H1 (cell line): Measurements from ENCODE around the gene TFF1. TPM values are rescaled to one million over a fixed set of nuclear protein-coding genes. Genes with fewer than 3 reads are reported as not detected.

Source experiments
- CTCF ChIA-PET: fragments of 300-600 bp; sonication (Branson Sonifier 250); formaldehyde crosslinking; loops from one replicate; lab custom pipeline; 2021; ENCODE audit not compliant: partially characterized antibody; lab: Charles Lee
- POLR2A ChIA-PET: fragments of 300-600 bp; sonication (Branson Sonifier 250); formaldehyde crosslinking; loops from one replicate; lab custom pipeline; 2021; ENCODE audit warnings: inconsistent platforms; ENCODE audit not compliant: partially characterized antibody; lab: Charles Lee
- DNase-seq, 2 experiments: peaks; one replicate each; pipeline versions ENCODE4 v3.0.0 to v3.0.0-alpha.2; 2010 to 2022; ENCODE audit warnings: low spot score in 2 of 2, low read depth in 1 of 2, mixed read lengths in 1 of 2
- FAIRE-seq: peaks from 2 replicates; lab custom pipeline; 2011; peaks lifted over from hg19 to GRCh38; lab: Jason Lieb, UNC
- H2AFZ ChIP-seq: 2 replicates; pipeline ENCODE4 v1.8.1; 2012; ENCODE audit warnings: low read length, inconsistent platforms
- H2AK5ac ChIP-seq: 2 replicates; pipeline ENCODE4 v1.6.1; 2013; ENCODE audit warnings: low read depth, low read length
- H2BK120ac ChIP-seq: replicated peaks from 2 replicates; pipeline ENCODE3; 2013; ENCODE audit warnings: low read depth, low read length, inconsistent platforms
- H2BK12ac ChIP-seq: 2 replicates; pipeline ENCODE4 v1.6.1; 2013; ENCODE audit warnings: low read depth, low read length
- H2BK15ac ChIP-seq: 2 replicates; pipeline ENCODE4 v1.6.1; 2013; ENCODE audit warnings: low read length
- H2BK20ac ChIP-seq: 2 replicates; pipeline ENCODE4 v1.6.1; 2013; ENCODE audit warnings: low read length
- H2BK5ac ChIP-seq: 2 replicates; pipeline ENCODE4 v1.6.1; 2013; ENCODE audit warnings: low read depth, low read length
- H3K14ac ChIP-seq: 2 replicates; pipeline ENCODE4 v1.6.1; 2013; ENCODE audit warnings: inconsistent platforms; ENCODE audit not compliant: insufficient read length
- H3K18ac ChIP-seq: 2 replicates; pipeline ENCODE4 v1.6.1; 2013; ENCODE audit warnings: low read length; ENCODE audit errors: extremely low read depth
- H3K23ac ChIP-seq: 2 replicates; pipeline ENCODE4 v1.6.1; 2013; ENCODE audit warnings: inconsistent platforms; ENCODE audit not compliant: insufficient read length
- H3K23me2 ChIP-seq: 2 replicates; pipeline ENCODE4 v1.6.1; 2013; ENCODE audit warnings: low read depth, low read length
- H3K27ac ChIP-seq: 2 replicates; pipeline ENCODE4 v1.6.1; 2011; ENCODE audit warnings: low read depth, low read length, inconsistent platforms
- H3K27me3 ChIP-seq, 4 experiments: replicated peaks in 1 of 4; 1 replicate in 1 of 4; 2 replicates in 3 of 4; pipeline versions ENCODE4 v1.6.1 to v1.8.1; 2011 to 2013; ENCODE audit warnings: low read length in 3 of 4, mild to moderate bottlenecking in 3 of 4, inconsistent platforms in 2 of 4, mixed read lengths in 2 of 4, moderate library complexity in 1 of 4; ENCODE audit not compliant: control insufficient read depth in 3 of 4, insufficient read depth in 3 of 4; ENCODE audit errors: extremely low read depth in 1 of 4
- H3K36me3 ChIP-seq, 4 experiments: 2 replicates each; pipeline versions ENCODE4 v1.6.1 to v1.8.1; 2011 to 2013; ENCODE audit warnings: mild to moderate bottlenecking in 4 of 4, low read length in 3 of 4, moderate library complexity in 2 of 4, control low read depth in 1 of 4, inconsistent platforms in 1 of 4; ENCODE audit not compliant: insufficient read depth in 4 of 4, control insufficient read depth in 2 of 4
- H3K4ac ChIP-seq: replicated peaks from 2 replicates; pipeline ENCODE3; 2013; ENCODE audit warnings: low read length, low read depth, mixed read lengths, inconsistent platforms; ENCODE audit not compliant: insufficient read length
- H3K4me1 ChIP-seq, 4 experiments: replicated peaks in 1 of 4; 1 replicate in 1 of 4; 2 replicates in 3 of 4; pipeline versions ENCODE4 v1.6.1 to v1.8.1; 2011 to 2013; ENCODE audit warnings: low read length in 3 of 4, inconsistent platforms in 2 of 4, mixed read lengths in 1 of 4; ENCODE audit not compliant: insufficient read depth in 4 of 4, control insufficient read depth in 3 of 4
- H3K4me2 ChIP-seq, 2 experiments: 2 replicates each; pipeline versions ENCODE4 v1.6.1 to v1.8.1; 2011 to 2013; ENCODE audit warnings: low read depth in 2 of 2, low read length in 2 of 2, control low read depth in 1 of 2, inconsistent platforms in 1 of 2, mild to moderate bottlenecking in 1 of 2; ENCODE audit not compliant: insufficient read depth in 1 of 2
- H3K4me3 ChIP-seq, 4 experiments: fragments of 200-600, 300-600 bp in 1 of 4; sonication (generic), shearing (Covaris generic), sonication (Bioruptor Twin) in 1 of 4; 2 replicates each; pipeline versions ENCODE4 v1.5.1 to v1.8.1; 2011 to 2016; ENCODE audit warnings: low read length in 4 of 4, low read depth in 3 of 4, control low read depth in 2 of 4, inconsistent platforms in 2 of 4, mild to moderate bottlenecking in 2 of 4, mixed read lengths in 1 of 4, moderate library complexity in 1 of 4; ENCODE audit not compliant: insufficient read depth in 2 of 4; ENCODE audit errors: extremely low read depth in 1 of 4
- H3K56ac ChIP-seq: replicated peaks from 2 replicates; pipeline ENCODE3; 2013; ENCODE audit warnings: low read depth, mild to moderate bottlenecking, mixed read lengths, low read length, inconsistent platforms; ENCODE audit not compliant: insufficient read length
- H3K79me1 ChIP-seq: 2 replicates; pipeline ENCODE4 v1.6.1; 2013; ENCODE audit warnings: low read depth, low read length, control low read depth
- H3K79me2 ChIP-seq, 2 experiments: 2 replicates each; pipeline versions ENCODE4 v1.6.1 to v1.8.1; 2012 to 2013; ENCODE audit warnings: low read length in 2 of 2, mild to moderate bottlenecking in 2 of 2, inconsistent platforms in 1 of 2; ENCODE audit not compliant: insufficient read depth in 2 of 2, control insufficient read depth in 1 of 2
- H3K9ac ChIP-seq, 4 experiments: replicated peaks in 1 of 4; 1 replicate in 1 of 4; 2 replicates in 3 of 4; pipeline versions ENCODE4 v1.6.1 to v1.8.1; 2011 to 2013; ENCODE audit warnings: low read depth in 3 of 4, low read length in 3 of 4, control low read depth in 2 of 4, mild to moderate bottlenecking in 2 of 4, moderate library complexity in 2 of 4, inconsistent platforms in 1 of 4; ENCODE audit errors: extremely low read depth in 1 of 4
- H3K9me3 ChIP-seq, 2 experiments: 2 replicates each; pipeline versions ENCODE4 v1.6.1 to v1.8.1; 2012 to 2013; ENCODE audit warnings: mild to moderate bottlenecking in 2 of 2, moderate library complexity in 2 of 2, control low read depth in 1 of 2, inconsistent platforms in 1 of 2, low read depth in 1 of 2, low read length in 1 of 2, mixed read lengths in 1 of 2; ENCODE audit not compliant: insufficient read depth in 2 of 2
- H4K20me1 ChIP-seq, 2 experiments: replicated peaks in 1 of 2; 2 replicates each; pipeline versions ENCODE3 to v1.8.1; 2011 to 2013; ENCODE audit warnings: inconsistent platforms in 2 of 2, low read length in 2 of 2, mild to moderate bottlenecking in 1 of 2; ENCODE audit not compliant: insufficient read depth in 2 of 2, control insufficient read depth in 1 of 2
- H4K5ac ChIP-seq: 2 replicates; pipeline ENCODE4 v1.6.1; 2013; ENCODE audit warnings: low read length, low read depth, mixed read lengths, inconsistent platforms; ENCODE audit not compliant: insufficient read length
- H4K8ac ChIP-seq: 2 replicates; pipeline ENCODE4 v1.8.0; 2013; ENCODE audit warnings: mild to moderate bottlenecking, moderate library complexity, low read length, inconsistent platforms; ENCODE audit not compliant: insufficient read depth; ENCODE audit errors: extremely low read depth
- H4K91ac ChIP-seq: replicated peaks from 2 replicates; pipeline ENCODE3; 2013; ENCODE audit warnings: low read length, mixed read lengths, inconsistent platforms; ENCODE audit not compliant: insufficient read length
- BCL11A ChIP-seq, 2 experiments: IDR thresholded peaks; one replicate each; pipeline ENCODE4 v1.6.1; 2011; ENCODE audit warnings: low read depth in 2 of 2, low read length in 2 of 2, mild to moderate bottlenecking in 2 of 2
- CHD2 ChIP-seq: IDR thresholded peaks from 2 replicates; pipeline ENCODE4 v1.6.1; 2012; ENCODE audit warnings: low read length, improper control_type of control experiment
- CTCF ChIP-seq, 3 experiments: IDR thresholded peaks; 1 replicate in 2 of 3; 2 replicates in 1 of 3; pipeline versions ENCODE4 v1.5.1 to v1.6.1; 2011; ENCODE audit warnings: low read length in 3 of 3, mild to moderate bottlenecking in 3 of 3, inconsistent platforms in 2 of 3, low read depth in 1 of 3, moderate library complexity in 1 of 3; ENCODE audit not compliant: insufficient read depth in 1 of 3; ENCODE audit errors: control extremely low read depth in 1 of 3
- GTF2F1 ChIP-seq: IDR thresholded peaks from 2 replicates; pipeline ENCODE4 v1.6.1; 2012; ENCODE audit warnings: low read depth, low read length, improper control_type of control experiment, borderline replicate concordance
- RAD21 ChIP-seq, 2 experiments: IDR thresholded peaks in 1 of 2; conservative IDR thresholded peaks in 1 of 2; 2 replicates each; pipeline ENCODE4 v1.6.1; 2011; ENCODE audit warnings: low read depth in 2 of 2, low read length in 2 of 2, improper control_type of control experiment in 1 of 2, inconsistent platforms in 1 of 2, mild to moderate bottlenecking in 1 of 2, moderate library complexity in 1 of 2
- SRF ChIP-seq: IDR thresholded peaks from 2 replicates; pipeline ENCODE4 v1.6.1; 2011; ENCODE audit warnings: mild to moderate bottlenecking, low read depth, low read length, moderate library complexity
- TAF7 ChIP-seq: optimal IDR thresholded peaks from 2 replicates; pipeline ENCODE3; 2011; ENCODE audit warnings: low read depth, mild to moderate bottlenecking, inconsistent platforms, low read length, moderate library complexity, borderline replicate concordance
- WGBS, 2 experiments: shearing (Covaris generic) in 1 of 2; methylation state at CpG; one replicate each; pipeline versions ENCODE4 v1.1.6 to v1.1.7; 2013 to 2015; ENCODE audit warnings: low lambda C conversion rate in 2 of 2, mixed read lengths in 2 of 2, inconsistent platforms in 1 of 2, low coverage in 1 of 2, missing lambda C conversion rate in 1 of 2; ENCODE audit not compliant: insufficient replicate concordance in 2 of 2, insufficient coverage in 1 of 2, insufficient read length in 1 of 2; ENCODE audit errors: extremely low coverage in 1 of 2, missing lambda C conversion rate in 1 of 2; 5-methylcytosine and 5-hydroxymethylcytosine counted together
- polyA plus RNA-seq, 7 experiments: library from polyadenylated mRNA; depleted of rRNA in 3 of 7; stranded (reverse) in 5 of 7; unstranded in 2 of 7; fragments of >200 nt in 5 of 7; fragments of 200-250 nt in 2 of 7; gene quantifications; 1 replicate in 5 of 7; 2 replicates in 1 of 7; 4 replicates in 1 of 7; pipeline versions ENCODE4 v1.2.1 to v1.2.3, GENCODE V29; 2011 to 2013; ENCODE audit warnings: missing spikeins in 2 of 7, mixed read lengths in 2 of 7
- total RNA-seq: library from RNA; stranded (reverse); fragmentation: NEBNext Ultra II Directional; extraction: Animal tissue kit (Norgen Biotek cat#: 25700); gene quantifications from 2 replicates; pipeline ENCODE4 v1.2.1, GENCODE V29; 2021

Gene TFF1
- total and polyA plus RNA-seq, 2 of the 8 experiments (the other 6 are each of a cell fraction or from before 2014, with no cell fraction given) = not detected

- no peak overlapping the region for H3K23ac ChIP-seq
- H4K5ac ChIP-seq = no peak overlapping the region
- H2BK5ac ChIP-seq = no peak overlapping the region
- H3K4ac ChIP-seq = no peak overlapping the region
- peaks cover 3 to 7% of the 10 kb centered on the region in 2 experiments; a peak in 2 of 4 replicates for H3K9me3 ChIP-seq
- DNase-seq = no peak
- no peak for FAIRE-seq
- ChIA-PET CTCF (interaction anchor here (0.6 to 2.5 kb wide), 6 partner anchors 11 to 120 kb away, joined by 3 to 7 read pairs (median 4); no protein-coding TSS in a partner anchor), POLR2A (interaction anchor here (1.4 kb wide), 1 partner anchor 16 kb away, joined by 3 read pairs; no protein-coding TSS in a partner anchor)
- no peaks in the 10 kb centered on the region for H3K79me1 ChIP-seq
- H3K4me3 ChIP-seq = no peak overlapping the region
- no peaks in the 10 kb centered on the region for H4K20me1 ChIP-seq
- no peaks in the 10 kb centered on the region for H3K23me2 ChIP-seq
- no peak overlapping the region for H4K91ac ChIP-seq
- no peaks in the 10 kb centered on the region for H3K36me3 ChIP-seq
- H3K27me3 ChIP-seq = no peaks in the 10 kb centered on the region
- no peak overlapping the region for H2BK120ac ChIP-seq
- no peak overlapping the region for H3K14ac ChIP-seq
- no peak overlapping the region for H3K18ac ChIP-seq
- H2AK5ac ChIP-seq = no peak overlapping the region
- no peak overlapping the region for H3K9ac ChIP-seq
- no peak overlapping the region for H2BK12ac ChIP-seq
- no peak overlapping the region for H4K8ac ChIP-seq
- H3K79me2 ChIP-seq = no peaks in the 10 kb centered on the region
- no peaks in the 10 kb centered on the region; a peak in 1 of 7 replicates for H3K4me1 ChIP-seq
- no peak overlapping the region for H2BK15ac ChIP-seq
- H3K4me2 ChIP-seq = no peak overlapping the region
- H2AFZ ChIP-seq = no peak overlapping the region
- no peak overlapping the region for H3K27ac ChIP-seq
- no peak overlapping the region for H3K56ac ChIP-seq
- no peak overlapping the region for H2BK20ac ChIP-seq
- 89% methylated on average over 23 of the region's 23 CpGs; no CpG with 5 or more reads in 1 of the 2 experiments for WGBS, 2 experiments
- TF ChIP-seq CHD2 (no peak), BCL11A (IDR thresholded peaks at IDR 0.05; ENCODE audit: low read depth in 2 of 2, low read length in 2 of 2) (no peak), TAF7 (no peak), GTF2F1 (no peak), SRF (no peak), RAD21 (IDR thresholded peaks at IDR 0.05 in 1 of 2, conservative IDR thresholded peaks at IDR 0.05 in 1 of 2; ENCODE audit: low read depth in 2 of 2, low read length in 2 of 2) (no peak), CTCF (IDR thresholded peaks at IDR 0.05; ENCODE audit: control extremely low read depth in 1 of 3, insufficient read depth in 1 of 3, low read depth in 1 of 3, low read length in 3 of 3) (no peak)
Observed at GRCh38 chr21:42405064-42406013, 39.0 kb upstream of the TFF1 start.
